ENCODE results near the gene ATP12A. TPM values are rescaled to one million over a fixed set of nuclear protein-coding genes. Genes with fewer than 3 reads are reported as not detected.

The ATP12A gene
- total RNA-seq, 1 experiment from 2014 or later: not detected

DNA sequence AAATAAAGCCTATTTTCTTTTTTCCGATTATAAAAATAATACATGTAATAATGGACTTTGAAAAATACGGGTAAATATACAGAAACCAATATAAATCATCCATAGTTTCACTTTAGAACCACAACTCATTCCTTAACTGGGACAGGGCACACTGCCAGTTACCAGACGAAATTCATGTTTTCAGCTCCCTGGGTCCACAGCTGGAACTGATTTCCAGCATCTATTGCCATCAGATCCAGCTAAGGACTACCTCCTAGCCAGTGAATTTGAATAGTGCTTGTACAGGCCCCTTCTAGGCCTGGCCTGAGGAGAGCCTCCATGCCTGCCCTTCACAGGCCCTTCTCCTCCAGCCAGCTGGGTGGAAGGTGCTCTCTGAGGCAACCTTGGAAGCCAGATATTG is 30.0 kb upstream of the ATP12A start:
- DNase-seq (ENCODE audit: low read depth, low spot score) (no peak), ATAC-seq (no peak)
- intact Hi-C loops (cut with micrococcal nuclease; ENCODE audit: unreplicated experiment) (no loop called here), in situ Hi-C loops (cut with HindIII; ENCODE audit: low pct_unique_long_range_greater_than_20kb, low sequenced_read_pairs) (no loop called here)
- TF ChIP-seq, protein P1, sequence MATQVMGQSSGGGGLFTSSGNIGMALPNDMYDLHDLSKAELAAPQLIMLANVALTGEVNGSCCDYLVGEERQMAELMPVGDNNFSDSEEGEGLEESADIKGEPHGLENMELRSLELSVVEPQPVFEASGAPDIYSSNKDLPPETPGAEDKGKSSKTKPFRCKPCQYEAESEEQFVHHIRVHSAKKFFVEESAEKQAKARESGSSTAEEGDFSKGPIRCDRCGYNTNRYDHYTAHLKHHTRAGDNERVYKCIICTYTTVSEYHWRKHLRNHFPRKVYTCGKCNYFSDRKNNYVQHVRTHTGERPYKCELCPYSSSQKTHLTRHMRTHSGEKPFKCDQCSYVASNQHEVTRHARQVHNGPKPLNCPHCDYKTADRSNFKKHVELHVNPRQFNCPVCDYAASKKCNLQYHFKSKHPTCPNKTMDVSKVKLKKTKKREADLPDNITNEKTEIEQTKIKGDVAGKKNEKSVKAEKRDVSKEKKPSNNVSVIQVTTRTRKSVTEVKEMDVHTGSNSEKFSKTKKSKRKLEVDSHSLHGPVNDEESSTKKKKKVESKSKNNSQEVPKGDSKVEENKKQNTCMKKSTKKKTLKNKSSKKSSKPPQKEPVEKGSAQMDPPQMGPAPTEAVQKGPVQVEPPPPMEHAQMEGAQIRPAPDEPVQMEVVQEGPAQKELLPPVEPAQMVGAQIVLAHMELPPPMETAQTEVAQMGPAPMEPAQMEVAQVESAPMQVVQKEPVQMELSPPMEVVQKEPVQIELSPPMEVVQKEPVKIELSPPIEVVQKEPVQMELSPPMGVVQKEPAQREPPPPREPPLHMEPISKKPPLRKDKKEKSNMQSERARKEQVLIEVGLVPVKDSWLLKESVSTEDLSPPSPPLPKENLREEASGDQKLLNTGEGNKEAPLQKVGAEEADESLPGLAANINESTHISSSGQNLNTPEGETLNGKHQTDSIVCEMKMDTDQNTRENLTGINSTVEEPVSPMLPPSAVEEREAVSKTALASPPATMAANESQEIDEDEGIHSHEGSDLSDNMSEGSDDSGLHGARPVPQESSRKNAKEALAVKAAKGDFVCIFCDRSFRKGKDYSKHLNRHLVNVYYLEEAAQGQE (IDR thresholded peaks at IDR 0.05; ENCODE audit: insufficient read depth in 1 of 2, low read depth in 2 of 2, low read length in 1 of 2): no peak
- TF ChIP-seq, protein P2, sequence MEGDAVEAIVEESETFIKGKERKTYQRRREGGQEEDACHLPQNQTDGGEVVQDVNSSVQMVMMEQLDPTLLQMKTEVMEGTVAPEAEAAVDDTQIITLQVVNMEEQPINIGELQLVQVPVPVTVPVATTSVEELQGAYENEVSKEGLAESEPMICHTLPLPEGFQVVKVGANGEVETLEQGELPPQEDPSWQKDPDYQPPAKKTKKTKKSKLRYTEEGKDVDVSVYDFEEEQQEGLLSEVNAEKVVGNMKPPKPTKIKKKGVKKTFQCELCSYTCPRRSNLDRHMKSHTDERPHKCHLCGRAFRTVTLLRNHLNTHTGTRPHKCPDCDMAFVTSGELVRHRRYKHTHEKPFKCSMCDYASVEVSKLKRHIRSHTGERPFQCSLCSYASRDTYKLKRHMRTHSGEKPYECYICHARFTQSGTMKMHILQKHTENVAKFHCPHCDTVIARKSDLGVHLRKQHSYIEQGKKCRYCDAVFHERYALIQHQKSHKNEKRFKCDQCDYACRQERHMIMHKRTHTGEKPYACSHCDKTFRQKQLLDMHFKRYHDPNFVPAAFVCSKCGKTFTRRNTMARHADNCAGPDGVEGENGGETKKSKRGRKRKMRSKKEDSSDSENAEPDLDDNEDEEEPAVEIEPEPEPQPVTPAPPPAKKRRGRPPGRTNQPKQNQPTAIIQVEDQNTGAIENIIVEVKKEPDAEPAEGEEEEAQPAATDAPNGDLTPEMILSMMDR (IDR thresholded peaks at IDR 0.05): no peak
- no peak for TF ChIP-seq TCF7L2 (IDR thresholded peaks at IDR 0.05; ENCODE audit: low read depth, low read length)
- no peak for TF ChIP-seq POLR2AphosphoS5 (IDR thresholded peaks at IDR 0.05; ENCODE audit: low read depth, low read length)
- TF ChIP-seq SIN3A (IDR thresholded peaks at IDR 0.05; ENCODE audit: borderline replicate concordance, insufficient read depth, low read depth, low read length): no peak
- H3K4me1 ChIP-seq (ENCODE audit: control insufficient read depth, insufficient read depth, low read length): no peaks in the 10 kb centered on the region
- H3K36me3 ChIP-seq (ENCODE audit: control insufficient read depth, insufficient read depth, low read length): no peaks in the 10 kb centered on the region
- ChIA-PET POLR2A (no interaction called here), CTCF (no interaction called here)
- no peaks in the 10 kb centered on the region for H3K9me3 ChIP-seq (ENCODE audit: control insufficient read depth, insufficient read depth, low read depth, low read length)
- no peak overlapping the region for H3K4me3 ChIP-seq (ENCODE audit: low read depth in 2 of 2, low read length in 2 of 2)
- no peaks in the 10 kb centered on the region for H3K27me3 ChIP-seq (ENCODE audit: control insufficient read depth, insufficient read depth, low read length)
- BruUV-seq (replicated peaks): no TSS peak
- H3K27ac ChIP-seq (ENCODE audit: low read length): no peak overlapping the region

DNA sequence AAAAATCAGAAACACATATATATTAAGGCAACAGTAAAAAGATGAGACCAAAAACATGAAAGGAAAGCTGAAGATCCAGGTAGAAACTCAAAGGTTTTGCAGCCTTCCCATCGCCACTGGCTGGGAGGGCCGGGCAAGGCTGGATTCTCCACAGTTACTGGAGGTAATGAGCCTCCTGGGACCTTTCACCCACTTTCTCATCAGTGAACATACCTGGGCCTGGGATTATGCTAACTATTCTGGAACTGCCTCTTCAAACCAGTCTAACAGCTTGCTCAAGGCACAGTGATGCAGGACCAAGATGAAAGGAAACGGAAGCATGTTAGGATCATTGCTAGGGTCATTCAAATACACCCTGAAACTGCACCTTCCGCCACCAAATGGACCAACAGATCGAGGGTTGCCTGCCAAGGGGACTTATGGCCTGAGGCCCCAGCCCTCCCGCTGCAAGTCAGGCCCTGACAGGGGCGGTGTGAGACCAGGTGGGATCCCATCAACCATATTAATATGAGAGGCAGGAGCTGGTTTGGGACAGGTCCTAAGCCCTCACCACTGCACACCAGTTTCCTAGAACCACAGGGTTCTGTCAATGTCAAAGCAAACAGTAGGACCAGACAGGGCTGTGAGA is 28.4 kb upstream of the ATP12A start:
- Histone ChIP-seq H3K27ac (ENCODE audit: low read length) (no peak overlapping the region), H3K9me3 (ENCODE audit: control insufficient read depth, insufficient read depth, low read depth, low read length) (no peaks in the 10 kb centered on the region), H3K27me3 (ENCODE audit: control insufficient read depth, insufficient read depth, low read length) (no peaks in the 10 kb centered on the region), H3K4me1 (ENCODE audit: control insufficient read depth, insufficient read depth, low read length) (no peaks in the 10 kb centered on the region), H3K4me3 (ENCODE audit: low read depth in 2 of 2, low read length in 2 of 2) (no peak overlapping the region), H3K36me3 (ENCODE audit: control insufficient read depth, insufficient read depth, low read length) (no peaks in the 10 kb centered on the region)
- TF ChIP-seq SIN3A (IDR thresholded peaks at IDR 0.05; ENCODE audit: borderline replicate concordance, insufficient read depth, low read depth, low read length) (no peak), TCF7L2 (IDR thresholded peaks at IDR 0.05; ENCODE audit: low read depth, low read length) (no peak), POLR2AphosphoS5 (IDR thresholded peaks at IDR 0.05; ENCODE audit: low read depth, low read length) (no peak)
- TF ChIP-seq, protein P2 (IDR thresholded peaks at IDR 0.05): no peak
- TF ChIP-seq, protein P1 (IDR thresholded peaks at IDR 0.05; ENCODE audit: insufficient read depth in 1 of 2, low read depth in 2 of 2, low read length in 1 of 2): no peak
- no TSS peak for BruUV-seq (replicated peaks)
- DNase-seq (ENCODE audit: low read depth, low spot score): no peak
- no peak for ATAC-seq
- intact Hi-C loops (cut with micrococcal nuclease; ENCODE audit: unreplicated experiment) (no loop called here), in situ Hi-C loops (cut with HindIII; ENCODE audit: low pct_unique_long_range_greater_than_20kb, low sequenced_read_pairs) (no loop called here)
- POLR2A ChIA-PET: no interaction called here
- CTCF ChIA-PET: no interaction called here
